Measurements from ENCODE around the gene IGF2BP2.

- no peak for TF ChIP-seq POLR2A (IDR thresholded peaks at IDR 0.05; ENCODE audit: low read length)
- TF ChIP-seq GATA1 (IDR thresholded peaks at IDR 0.05; ENCODE audit: low read depth, low read length), result no peak
Observed at GRCh38 chr3:185789134-185789533, 35.7 kb downstream of the IGF2BP2 start.
